HG03432 (cell line): Measurements from ENCODE around the gene PHB1.
A peak's percentile ranks its signal among the peaks of the same experiment; 100 is the strongest.
"Not testable (repeated sequence)": the region's sequence is repeated elsewhere in the genome, so short reads cannot be mapped to it uniquely, and the experiment has no call there.

ENCODE experiments used
- ATAC-seq: cut with Tn5 transposase; IDR thresholded peaks from one replicate; pipeline ENCODE4 v1.9.1; 2021; ENCODE audit warnings: mild to moderate bottlenecking, moderate library complexity; ENCODE audit not compliant: unreplicated experiment

PHB1 gene

GRCh38 chr17:49381793-49382192, 32.9 kb downstream of the PHB1 start:
- no peak for ATAC-seq

GRCh38 chr17:49381033-49381432, 33.6 kb downstream of the PHB1 start:
- no peak for ATAC-seq

GRCh38 chr17:49379926-49380325, 34.8 kb downstream of the PHB1 start:
- no peak for ATAC-seq

- ATAC-seq = no peak
Measured at GRCh38 chr17:49378311-49378710, 36.4 kb downstream of the PHB1 start.

GRCh38 chr17:49375544-49375943, 39.1 kb downstream of the PHB1 start:
- ATAC-seq = no peak

GRCh38 chr17:49373115-49373514, 41.6 kb downstream of the PHB1 start:
- no peak for ATAC-seq

- no peak for ATAC-seq
Measured at GRCh38 chr17:49372425-49372824, 42.3 kb downstream of the PHB1 start.

- ATAC-seq = no peak
Measured at GRCh38 chr17:49370971-49371834, 43.5 kb downstream of the PHB1 start.

GRCh38 chr17:49369760-49370159, 44.9 kb downstream of the PHB1 start:
- no peak for ATAC-seq

GRCh38 chr17:49369089-49369488, 45.6 kb downstream of the PHB1 start:
- ATAC-seq = no peak

GRCh38 chr17:49365667-49366066, 49.0 kb downstream of the PHB1 start:
- no peak for ATAC-seq

GRCh38 chr17:49365126-49365525, 49.6 kb downstream of the PHB1 start:
- ATAC-seq = not testable (repeated sequence)

GRCh38 chr17:49364119-49364518, 50.6 kb downstream of the PHB1 start:
- no peak for ATAC-seq

- no peak for ATAC-seq
Measured at GRCh38 chr17:49363251-49363650, 51.4 kb downstream of the PHB1 start.

GRCh38 chr17:49362723-49363117, 52.0 kb downstream of the PHB1 start:
- ATAC-seq = peak; percentile 1

- ATAC-seq = peak; percentile 59
Measured at GRCh38 chr17:49361902-49362722, 52.6 kb downstream of the PHB1 start, which contains the start of gene ZNF652. Gene ZNF652, minus strand, starts transcription at chr17:49362250. Its CDS starts 44,525 bp downstream, at chr17:49317725.

GRCh38 chr17:49361129-49361901, 53.4 kb downstream of the PHB1 start:
- ATAC-seq = peak; percentile 32

- no peak for ATAC-seq
Measured at GRCh38 chr17:49360796-49361128, 53.9 kb downstream of the PHB1 start.

- no peak for ATAC-seq
Measured at GRCh38 chr17:49359990-49360795, 54.5 kb downstream of the PHB1 start.

GRCh38 chr17:49358641-49359247, 55.9 kb downstream of the PHB1 start:
- no peak for ATAC-seq
